Liver (tissue), 9 donors: Measurements from ENCODE around the gene KIF4A. TPM values are rescaled to one million over a fixed set of nuclear protein-coding genes. Genes with fewer than 3 reads are reported as not detected.

Experiments
- DNase-seq: peaks from one replicate; pipeline ENCODE4 v3.0.0-alpha.2; 2017; ENCODE audit warnings: low spot score
- H3K27ac ChIP-seq, 2 donors: one replicate each; pipeline ENCODE4 v1.7.0; 2013; ENCODE audit warnings: inconsistent platforms in 2 of 2, low read length in 2 of 2, control low read depth in 1 of 2, low read depth in 1 of 2, mild to moderate bottlenecking in 1 of 2
- H3K27me3 ChIP-seq, 4 donors: one replicate each; pipeline versions ENCODE4 v1.6.1 to v1.7.0; 2013; ENCODE audit warnings: low read length in 3 of 4, inconsistent platforms in 1 of 4, mild to moderate bottlenecking in 1 of 4, moderate library complexity in 1 of 4; ENCODE audit not compliant: control insufficient read depth in 4 of 4, insufficient read depth in 4 of 4
- H3K36me3 ChIP-seq, 4 donors: one replicate each; pipeline versions ENCODE4 v1.6.1 to v1.7.0; 2013; ENCODE audit warnings: low read length in 3 of 4, mild to moderate bottlenecking in 3 of 4, low read depth in 1 of 4, moderate library complexity in 1 of 4; ENCODE audit not compliant: control insufficient read depth in 4 of 4, insufficient read depth in 3 of 4
- H3K4me1 ChIP-seq, 4 donors: one replicate each; pipeline versions ENCODE4 v1.6.1 to v1.7.0; 2013; ENCODE audit warnings: low read length in 3 of 4, mild to moderate bottlenecking in 3 of 4, moderate library complexity in 1 of 4; ENCODE audit not compliant: control insufficient read depth in 4 of 4, insufficient read depth in 4 of 4
- H3K4me3 ChIP-seq, 3 donors: one replicate each; pipeline versions ENCODE4 v1.6.1 to v1.7.0; 2013; ENCODE audit warnings: low read length in 3 of 3, control low read depth in 1 of 3, low read depth in 1 of 3, mild to moderate bottlenecking in 1 of 3
- H3K9ac ChIP-seq, 2 donors: one replicate each; pipeline ENCODE4 v1.7.0; 2013; ENCODE audit warnings: low read length in 2 of 2, mild to moderate bottlenecking in 2 of 2, moderate library complexity in 2 of 2, control low read depth in 1 of 2, low read depth in 1 of 2
- H3K9me3 ChIP-seq, 4 donors: one replicate each; pipeline versions ENCODE4 v1.6.1 to v1.7.0; 2013; ENCODE audit warnings: low read length in 3 of 4; ENCODE audit not compliant: control insufficient read depth in 4 of 4
- ATF3 ChIP-seq: IDR thresholded peaks from 2 replicates; pipeline ENCODE4 v1.6.1; 2016; ENCODE audit warnings: antibody characterized with exemption
- CTCF ChIP-seq: fragments of 150-350 bp; IDR thresholded peaks from 2 replicates; pipeline ENCODE4 v1.5.1; 2017; ENCODE audit warnings: improper control_type of control experiment, low read depth, low read length; ENCODE audit not compliant: missing input control
- EGR1 ChIP-seq, 2 donors: IDR thresholded peaks; 2 replicates each; pipeline ENCODE4 v1.6.1; 2016 to 2018; ENCODE audit warnings: antibody characterized with exemption in 2 of 2, low read depth in 2 of 2
- FOXA1 ChIP-seq: IDR thresholded peaks from 2 replicates; pipeline ENCODE4 v1.6.1; 2016; ENCODE audit warnings: antibody characterized with exemption
- FOXA2 ChIP-seq: IDR thresholded peaks from 2 replicates; pipeline ENCODE4 v1.6.1; 2016; ENCODE audit warnings: antibody characterized with exemption
- GABPA ChIP-seq, 2 donors: IDR thresholded peaks in 1 of 2; conservative IDR thresholded peaks in 1 of 2; 2 replicates each; pipeline ENCODE4 v1.6.1; 2016; ENCODE audit warnings: antibody characterized with exemption in 2 of 2, mild to moderate bottlenecking in 1 of 2, moderate library complexity in 1 of 2
- HNF4A ChIP-seq, 2 donors: conservative IDR thresholded peaks; 2 replicates each; pipeline ENCODE4 v1.6.1; 2016; ENCODE audit warnings: antibody characterized with exemption in 2 of 2, mild to moderate bottlenecking in 2 of 2
- HNF4G ChIP-seq: IDR thresholded peaks from 2 replicates; pipeline ENCODE4 v1.6.1; 2016; ENCODE audit warnings: antibody characterized with exemption
- JUND ChIP-seq, 2 donors: IDR thresholded peaks; 2 replicates each; pipeline ENCODE4 v1.6.1; 2016; ENCODE audit warnings: antibody characterized with exemption in 2 of 2
- MAX ChIP-seq: IDR thresholded peaks from 2 replicates; pipeline ENCODE4 v1.6.1; 2016; ENCODE audit warnings: antibody characterized with exemption
- NR2F2 ChIP-seq: IDR thresholded peaks from 2 replicates; pipeline ENCODE4 v1.6.1; 2016; ENCODE audit warnings: antibody characterized with exemption
- RAD21 ChIP-seq, 2 donors: IDR thresholded peaks; 2 replicates each; pipeline ENCODE4 v1.6.1; 2016; ENCODE audit warnings: antibody characterized with exemption in 2 of 2, mild to moderate bottlenecking in 2 of 2
- REST ChIP-seq: IDR thresholded peaks from 2 replicates; pipeline ENCODE4 v1.6.1; 2016; ENCODE audit warnings: antibody characterized with exemption, mild to moderate bottlenecking
- RXRA ChIP-seq, 2 donors: IDR thresholded peaks; 2 replicates each; pipeline ENCODE4 v1.6.1; 2017 to 2018; ENCODE audit warnings: antibody characterized with exemption in 2 of 2, mild to moderate bottlenecking in 1 of 2
- SP1 ChIP-seq: IDR thresholded peaks from 2 replicates; pipeline ENCODE4 v1.6.1; 2018; ENCODE audit warnings: antibody characterized with exemption, mild to moderate bottlenecking
- TAF1 ChIP-seq: conservative IDR thresholded peaks from 2 replicates; pipeline ENCODE4 v1.6.1; 2016; ENCODE audit warnings: antibody characterized with exemption, mild to moderate bottlenecking
- YY1 ChIP-seq: IDR thresholded peaks from 2 replicates; pipeline ENCODE4 v1.6.1; 2016; ENCODE audit warnings: antibody characterized with exemption, mild to moderate bottlenecking
- ZBTB33 ChIP-seq: IDR thresholded peaks from 2 replicates; pipeline ENCODE4 v1.6.1; 2016; ENCODE audit warnings: antibody characterized with exemption
- WGBS: extraction: QIAGEN DNeasy Blood & Tissue Kit; methylation state at CpG from one replicate; pipeline ENCODE4 v1.1.7; 2013; 5-methylcytosine and 5-hydroxymethylcytosine counted together
- polyA plus RNA-seq, 2 donors: library from polyadenylated mRNA; stranded (reverse) in 1 of 2; unstranded in 1 of 2; fragments of 200-250 nt in 1 of 2; fragments of >200 nt in 1 of 2; fragmentation: Nextera tagmentation in 1 of 2; extraction: Ambion mirVana in 1 of 2; gene quantifications; one replicate each; pipeline versions ENCODE4 v1.2.1 to v1.2.3, GENCODE V29; 2013 to 2015
- total RNA-seq, 2 donors: library from RNA; depleted of rRNA; stranded (reverse); fragments of >200 nt; gene quantifications; one replicate each; pipeline ENCODE4 v1.2.3, GENCODE V29; 2014
- donor health status: healthy.
- donor health status: healthy.
- donor health status: healthy.
- donor health status: healthy.
- donor health status: healthy.

The KIF4A gene
- total and polyA plus RNA-seq, 4 donors: under 0.01 to 17.3 (median 0.50) TPM

GRCh38 chrX:70281951-70282350 is 8.0 kb upstream of the KIF4A start, which contains the start of gene RAB41 (continued):
- TF ChIP-seq HNF4A (conservative IDR thresholded peaks at IDR 0.05): no peak
- no peak for TF ChIP-seq MAX
- TF ChIP-seq CTCF: no peak
- no peak for TF ChIP-seq EGR1 (IDR thresholded peaks at IDR 0.05; ENCODE audit: low read depth in 2 of 2)
- TF ChIP-seq JUND (IDR thresholded peaks at IDR 0.05): no peak
- no peak for TF ChIP-seq FOXA1

- Histone ChIP-seq H3K9me3 (no peaks in the 10 kb centered on the region), H3K36me3 (peaks cover 0 to 8% (median 2%) of the 10 kb centered on the region in 4 donors), H3K4me3 (peak overlapping the region; percentile 60 to 90 (median 75)), H3K4me1 (peaks cover 0 to 14% (median 12%) of the 10 kb centered on the region in 4 donors), H3K27me3 (no peaks in the 10 kb centered on the region), H3K27ac (peak overlapping the region in 1 of 2 donors; percentile 32), H3K9ac (peak overlapping the region in 1 of 2 donors; percentile 63)
- no peak for TF ChIP-seq MAX
- no peak for TF ChIP-seq HNF4G
- TF ChIP-seq RAD21 (IDR thresholded peaks at IDR 0.05): no peak
- TF ChIP-seq RXRA (IDR thresholded peaks at IDR 0.05): no peak
- TF ChIP-seq REST: no peak
- TF ChIP-seq ZBTB33: no peak
- TF ChIP-seq HNF4A (conservative IDR thresholded peaks at IDR 0.05): no peak
- TF ChIP-seq ATF3: no peak
- no peak for TF ChIP-seq FOXA1
- TF ChIP-seq CTCF: no peak
- no peak for TF ChIP-seq GABPA (IDR thresholded peaks at IDR 0.05 in 1 of 2, conservative IDR thresholded peaks at IDR 0.05 in 1 of 2)
- TF ChIP-seq SP1: no peak
- TF ChIP-seq TAF1: no peak
- no peak for TF ChIP-seq YY1
- no peak for TF ChIP-seq FOXA2
- TF ChIP-seq EGR1 (IDR thresholded peaks at IDR 0.05; ENCODE audit: low read depth in 2 of 2): no peak
- TF ChIP-seq NR2F2: no peak
- no peak for TF ChIP-seq JUND (IDR thresholded peaks at IDR 0.05)
- no peak for DNase-seq
- 34% methylated on average over 11 of the region's 11 CpGs for WGBS
These were observed 624 bp upstream of the KIF4A start for GRCh38 chrX:70289168-70289792.
